HUES6 (cell line): ENCODE measurements around the gene RASGRF2.

Source experiments
- H3K27ac ChIP-seq: 2 replicates; pipeline ENCODE4 v1.7.0; 2013; ENCODE audit warnings: low read depth, mild to moderate bottlenecking, low read length, inconsistent platforms
- H3K27me3 ChIP-seq: 2 replicates; pipeline ENCODE4 v1.6.1; 2013; ENCODE audit warnings: low read length; ENCODE audit not compliant: control insufficient read depth, insufficient read depth
- H3K36me3 ChIP-seq: 2 replicates; pipeline ENCODE4 v1.6.1; 2013; ENCODE audit warnings: low read length; ENCODE audit not compliant: control insufficient read depth, insufficient read depth
- H3K4me1 ChIP-seq: 2 replicates; pipeline ENCODE4 v1.6.1; 2013; ENCODE audit warnings: low read length; ENCODE audit not compliant: control insufficient read depth, insufficient read depth
- H3K4me3 ChIP-seq: 2 replicates; pipeline ENCODE4 v1.5.1; 2013; ENCODE audit warnings: low read depth, low read length
- H3K9ac ChIP-seq: one replicate; pipeline ENCODE4 v1.6.1; 2013; ENCODE audit warnings: mild to moderate bottlenecking, low read length
- H3K9me3 ChIP-seq: 2 replicates; pipeline ENCODE4 v1.6.1; 2013; ENCODE audit warnings: low read depth, low read length; ENCODE audit not compliant: control insufficient read depth, insufficient read depth

The RASGRF2 gene

GRCh38 chr5:81070571-81071255 is 110.5 kb downstream of the RASGRF2 start:
- Histone ChIP-seq H3K4me3 (no peak overlapping the region), H3K27ac (no peak overlapping the region), H3K9me3 (no peaks in the 10 kb centered on the region; the same call in 1 of the 2 replicates)

GRCh38 chr5:81075041-81075440 is 114.9 kb downstream of the RASGRF2 start:
- H3K27me3 ChIP-seq = no peaks in the 10 kb centered on the region
- H3K4me1 ChIP-seq = no peaks in the 10 kb centered on the region
- H3K9ac ChIP-seq = no peak overlapping the region
- H3K4me3 ChIP-seq = no peak overlapping the region
- peaks cover 9% of the 10 kb centered on the region; the same call in 1 of the 2 replicates for H3K36me3 ChIP-seq
- peaks cover 7% of the 10 kb centered on the region for H3K9me3 ChIP-seq
- H3K27ac ChIP-seq = no peak overlapping the region

More at GRCh38 chr5:81070571-81071255, 110.5 kb downstream of the RASGRF2 start:
- 0 out of 2 replicates have a peak, but pooled peaks cover under 1% of the 10 kb centered on the region for H3K4me1 ChIP-seq
- no peak overlapping the region for H3K9ac ChIP-seq
- H3K27me3 ChIP-seq = no peaks in the 10 kb centered on the region
- peaks cover 6% of the 10 kb centered on the region; the same call in 1 of the 2 replicates for H3K36me3 ChIP-seq

GRCh38 chr5:81077105-81077504 is 116.9 kb downstream of the RASGRF2 start:
- H3K4me1 ChIP-seq = no peaks in the 10 kb centered on the region
- no peak overlapping the region for H3K27ac ChIP-seq

GRCh38 chr5:81078930-81079329 is 118.8 kb downstream of the RASGRF2 start:
- Histone ChIP-seq H3K27ac (no peak overlapping the region), H3K4me1 (no peaks in the 10 kb centered on the region), H3K9me3 (peaks cover 7% of the 10 kb centered on the region), H3K4me3 (no peak overlapping the region), H3K9ac (no peak overlapping the region), H3K27me3 (no peaks in the 10 kb centered on the region), H3K36me3 (peaks cover 8% of the 10 kb centered on the region; the same call in 1 of the 2 replicates)

More at GRCh38 chr5:81077105-81077504, 116.9 kb downstream of the RASGRF2 start:
- Histone ChIP-seq H3K4me3 (no peak overlapping the region), H3K9ac (no peak overlapping the region), H3K9me3 (peaks cover 7% of the 10 kb centered on the region), H3K27me3 (no peaks in the 10 kb centered on the region), H3K36me3 (peaks cover 14% of the 10 kb centered on the region; the same call in 1 of the 2 replicates)

GRCh38 chr5:81080809-81081460 is 120.8 kb downstream of the RASGRF2 start:
- H3K9me3 ChIP-seq = peaks cover 7% of the 10 kb centered on the region
- H3K4me3 ChIP-seq = no peak overlapping the region
- no peaks in the 10 kb centered on the region for H3K4me1 ChIP-seq
- H3K36me3 ChIP-seq = peaks cover 11% of the 10 kb centered on the region; the same call in 1 of the 2 replicates
- H3K27ac ChIP-seq = no peak overlapping the region
- no peak overlapping the region for H3K9ac ChIP-seq
- H3K27me3 ChIP-seq = no peaks in the 10 kb centered on the region

- no peak overlapping the region for H3K9ac ChIP-seq
- no peaks in the 10 kb centered on the region for H3K27me3 ChIP-seq
- H3K36me3 ChIP-seq = peaks cover 11% of the 10 kb centered on the region; the same call in 1 of the 2 replicates
- no peak overlapping the region for H3K4me3 ChIP-seq
- H3K9me3 ChIP-seq = peaks cover 7% of the 10 kb centered on the region
- no peak overlapping the region for H3K27ac ChIP-seq
- no peaks in the 10 kb centered on the region for H3K4me1 ChIP-seq
These were observed 121.3 kb downstream of the RASGRF2 start for GRCh38 chr5:81081461-81081835.

- H3K27ac ChIP-seq = no peak overlapping the region
- H3K27me3 ChIP-seq = no peaks in the 10 kb centered on the region
- H3K4me3 ChIP-seq = no peak overlapping the region
- H3K9me3 ChIP-seq = no peaks in the 10 kb centered on the region
- H3K36me3 ChIP-seq = peaks cover 10% of the 10 kb centered on the region; the same call in 1 of the 2 replicates
- no peaks in the 10 kb centered on the region for H3K4me1 ChIP-seq
- H3K9ac ChIP-seq = no peak overlapping the region
These were observed 126.7 kb downstream of the RASGRF2 start for GRCh38 chr5:81086881-81087281.

- H3K36me3 ChIP-seq = peaks cover 6% of the 10 kb centered on the region; the same call in 1 of the 2 replicates
- no peak overlapping the region for H3K27ac ChIP-seq
- H3K9me3 ChIP-seq = no peaks in the 10 kb centered on the region
- no peak overlapping the region for H3K9ac ChIP-seq
- no peak overlapping the region for H3K4me3 ChIP-seq
- no peaks in the 10 kb centered on the region for H3K4me1 ChIP-seq
- no peaks in the 10 kb centered on the region for H3K27me3 ChIP-seq
These were observed 131.0 kb downstream of the RASGRF2 start for GRCh38 chr5:81091199-81091598.

- Histone ChIP-seq H3K9me3 (no peaks in the 10 kb centered on the region), H3K36me3 (no peaks in the 10 kb centered on the region), H3K27ac (no peak overlapping the region), H3K4me3 (no peak overlapping the region), H3K9ac (no peak overlapping the region), H3K4me1 (no peaks in the 10 kb centered on the region), H3K27me3 (no peaks in the 10 kb centered on the region)
These were observed 133.5 kb downstream of the RASGRF2 start for GRCh38 chr5:81093536-81094196.

GRCh38 chr5:81095835-81096234 is 135.7 kb downstream of the RASGRF2 start:
- H3K4me1 ChIP-seq = no peaks in the 10 kb centered on the region
- no peaks in the 10 kb centered on the region for H3K9me3 ChIP-seq
- H3K27me3 ChIP-seq = no peaks in the 10 kb centered on the region
- H3K36me3 ChIP-seq = no peaks in the 10 kb centered on the region
- H3K4me3 ChIP-seq = no peak overlapping the region
- no peak overlapping the region for H3K27ac ChIP-seq
- H3K9ac ChIP-seq = no peak overlapping the region

- H3K9ac ChIP-seq = no peak overlapping the region
- no peak overlapping the region for H3K4me3 ChIP-seq
These were observed 137.6 kb downstream of the RASGRF2 start for GRCh38 chr5:81097713-81098112.

More at GRCh38 chr5:81097713-81098112, 137.6 kb downstream of the RASGRF2 start:
- Histone ChIP-seq H3K4me1 (no peaks in the 10 kb centered on the region), H3K27ac (no peak overlapping the region), H3K9me3 (no peaks in the 10 kb centered on the region), H3K27me3 (no peaks in the 10 kb centered on the region), H3K36me3 (no peaks in the 10 kb centered on the region)
